Measurements from ENCODE around the gene PCGF3. TPM values are rescaled to one million over a fixed set of nuclear protein-coding genes. Genes with fewer than 3 reads are reported as not detected.

The PCGF3 gene
- total RNA-seq, 4 donors from 2014 or later, result 31.7 to 35.3 (median 34.7) TPM

- intact Hi-C loops (cut with DNase I), result no loop called here
- no peak overlapping the region for H3K27ac ChIP-seq (replicated peaks in 1 of 4)
- peaks cover 0 to 47% (median 0%) of the 10 kb centered on the region in 4 donors for H3K27me3 ChIP-seq
- TF ChIP-seq POLR2A (IDR thresholded peaks at IDR 0.05; ENCODE audit: low read depth) (no peak), CTCF (IDR thresholded peaks at IDR 0.05) (peak; percentile 36 to 66 (median 42))
- H3K4me1 ChIP-seq, result peaks cover 45 to 60% (median 50%) of the 10 kb centered on the region in 4 donors
- peaks cover 0 to 11% (median 5%) of the 10 kb centered on the region in 4 donors for H3K36me3 ChIP-seq
- 26% methylated on average over 10 of the region's 19 CpGs for WGBS
- no peak overlapping the region for H3K4me3 ChIP-seq
- DNase-seq (ENCODE audit: extremely low spot score), result no peak
- no peaks in the 10 kb centered on the region for H3K9me3 ChIP-seq
Measured at GRCh38 chr4:683982-684622, 21.5 kb upstream of the PCGF3 start.

GRCh38 chr4:684623-685327, 20.9 kb upstream of the PCGF3 start:
- Histone ChIP-seq H3K9me3 (no peaks in the 10 kb centered on the region), H3K27ac (replicated peaks in 1 of 4) (no peak overlapping the region), H3K27me3 (peaks cover 0 to 45% (median 0%) of the 10 kb centered on the region in 4 donors), H3K36me3 (peaks cover 0 to 11% (median 5%) of the 10 kb centered on the region in 4 donors), H3K4me3 (no peak overlapping the region), H3K4me1 (peaks cover 52 to 67% (median 57%) of the 10 kb centered on the region in 4 donors)
- no peak for DNase-seq (ENCODE audit: extremely low spot score)
- intact Hi-C loops (cut with DNase I), result no loop called here
- WGBS, result 64% methylated on average over 16 of the region's 21 CpGs
- TF ChIP-seq EP300 (IDR thresholded peaks at IDR 0.05) (no peak), POLR2AphosphoS5 (IDR thresholded peaks at IDR 0.05) (no peak), CTCF (IDR thresholded peaks at IDR 0.05) (no peak), POLR2A (IDR thresholded peaks at IDR 0.05; ENCODE audit: low read depth) (no peak)

GRCh38 chr4:685679-686412, 19.8 kb upstream of the PCGF3 start:
- DNase-seq (ENCODE audit: extremely low spot score), result no peak
- WGBS, result 85% methylated on average over 6 of the region's 37 CpGs

More at GRCh38 chr4:685679-686412, 19.8 kb upstream of the PCGF3 start:
- Histone ChIP-seq H3K27ac (replicated peaks in 1 of 4) (no peak overlapping the region), H3K4me1 (peaks cover 47 to 62% (median 52%) of the 10 kb centered on the region in 4 donors), H3K4me3 (no peak overlapping the region), H3K27me3 (peaks cover 0 to 34% (median 0%) of the 10 kb centered on the region in 4 donors), H3K36me3 (peaks cover 0 to 11% (median 5%) of the 10 kb centered on the region in 4 donors), H3K9me3 (no peaks in the 10 kb centered on the region)
- TF ChIP-seq POLR2A (IDR thresholded peaks at IDR 0.05; ENCODE audit: low read depth), result no peak
- TF ChIP-seq EP300 (IDR thresholded peaks at IDR 0.05), result no peak
- TF ChIP-seq POLR2AphosphoS5 (IDR thresholded peaks at IDR 0.05), result no peak
- no peak for TF ChIP-seq CTCF (IDR thresholded peaks at IDR 0.05)
- intact Hi-C loops (cut with DNase I), result no loop called here

All from esophagus muscularis mucosa (tissue), 4 donors.